GM12874 (cell line): ENCODE measurements around the gene BAZ1A.

Source experiments
- TF ChIP-seq, protein P1 (sequence below): IDR thresholded peaks from 2 replicates; pipeline ENCODE4 v1.5.1; 2011; ENCODE audit warnings: low read depth, mild to moderate bottlenecking, control low read depth, low read length, moderate library complexity; ENCODE audit not compliant: insufficient read depth

Gene BAZ1A

DNA sequence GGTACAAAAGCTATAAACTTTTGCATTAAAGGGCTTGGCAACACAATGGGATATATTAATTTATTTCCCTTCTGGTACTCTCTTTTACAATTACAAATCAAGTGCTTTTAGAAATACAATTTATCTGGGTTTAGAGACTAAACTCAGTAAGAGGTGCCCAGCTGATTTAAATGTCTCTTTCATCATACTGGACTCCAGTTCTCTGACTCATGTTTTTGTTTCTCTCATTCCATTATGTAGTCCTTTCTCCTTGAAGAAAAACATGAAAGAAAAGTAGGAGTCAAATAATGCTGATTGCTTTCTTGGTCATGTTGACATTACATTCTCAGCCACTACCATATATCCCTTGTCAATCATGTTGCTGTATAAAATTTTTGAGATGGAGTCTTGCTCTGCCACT lies 124.5 kb downstream of the BAZ1A start:
- TF ChIP-seq, protein P1, sequence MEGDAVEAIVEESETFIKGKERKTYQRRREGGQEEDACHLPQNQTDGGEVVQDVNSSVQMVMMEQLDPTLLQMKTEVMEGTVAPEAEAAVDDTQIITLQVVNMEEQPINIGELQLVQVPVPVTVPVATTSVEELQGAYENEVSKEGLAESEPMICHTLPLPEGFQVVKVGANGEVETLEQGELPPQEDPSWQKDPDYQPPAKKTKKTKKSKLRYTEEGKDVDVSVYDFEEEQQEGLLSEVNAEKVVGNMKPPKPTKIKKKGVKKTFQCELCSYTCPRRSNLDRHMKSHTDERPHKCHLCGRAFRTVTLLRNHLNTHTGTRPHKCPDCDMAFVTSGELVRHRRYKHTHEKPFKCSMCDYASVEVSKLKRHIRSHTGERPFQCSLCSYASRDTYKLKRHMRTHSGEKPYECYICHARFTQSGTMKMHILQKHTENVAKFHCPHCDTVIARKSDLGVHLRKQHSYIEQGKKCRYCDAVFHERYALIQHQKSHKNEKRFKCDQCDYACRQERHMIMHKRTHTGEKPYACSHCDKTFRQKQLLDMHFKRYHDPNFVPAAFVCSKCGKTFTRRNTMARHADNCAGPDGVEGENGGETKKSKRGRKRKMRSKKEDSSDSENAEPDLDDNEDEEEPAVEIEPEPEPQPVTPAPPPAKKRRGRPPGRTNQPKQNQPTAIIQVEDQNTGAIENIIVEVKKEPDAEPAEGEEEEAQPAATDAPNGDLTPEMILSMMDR: no peak

DNA sequence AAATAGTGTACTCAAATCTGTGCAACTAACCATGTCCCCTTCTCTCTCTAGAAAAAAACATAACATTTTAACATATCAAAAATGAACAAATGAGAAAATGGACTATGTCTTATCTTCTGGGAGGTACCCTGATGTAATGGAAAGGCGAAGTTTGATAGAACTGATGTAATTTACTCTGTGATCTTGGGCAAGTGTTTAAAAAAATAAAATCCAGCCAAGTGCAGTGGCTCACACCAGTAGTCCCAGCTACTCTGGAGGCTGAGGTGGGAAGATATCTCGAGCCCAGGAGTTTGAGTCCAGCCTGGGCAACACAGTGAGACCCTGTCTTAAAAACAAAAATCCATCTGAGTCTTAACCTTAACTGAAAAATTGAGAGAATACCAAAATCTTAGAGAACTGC lies 124.9 kb downstream of the BAZ1A start:
- TF ChIP-seq, protein P1: no peak

DNA sequence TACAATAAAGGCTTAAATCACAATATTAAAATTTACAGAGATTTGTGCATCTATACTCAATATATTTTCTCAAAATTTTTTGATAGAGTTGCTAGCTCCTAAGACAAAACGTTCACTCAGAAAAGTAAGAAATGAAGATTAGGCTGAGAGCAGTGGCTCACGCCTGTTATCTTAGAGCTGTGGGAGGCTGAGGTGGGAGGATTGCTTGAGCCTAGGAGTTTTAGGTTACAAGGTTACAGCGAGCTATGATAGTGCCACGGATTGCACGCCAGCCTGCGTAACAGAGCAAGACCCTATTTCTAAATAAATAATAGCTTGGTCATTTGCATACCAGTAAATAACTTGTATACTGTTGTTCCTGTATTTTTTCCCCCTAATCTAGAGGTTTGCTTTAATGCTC lies 125.8 kb downstream of the BAZ1A start:
- TF ChIP-seq, protein P1: no peak

DNA sequence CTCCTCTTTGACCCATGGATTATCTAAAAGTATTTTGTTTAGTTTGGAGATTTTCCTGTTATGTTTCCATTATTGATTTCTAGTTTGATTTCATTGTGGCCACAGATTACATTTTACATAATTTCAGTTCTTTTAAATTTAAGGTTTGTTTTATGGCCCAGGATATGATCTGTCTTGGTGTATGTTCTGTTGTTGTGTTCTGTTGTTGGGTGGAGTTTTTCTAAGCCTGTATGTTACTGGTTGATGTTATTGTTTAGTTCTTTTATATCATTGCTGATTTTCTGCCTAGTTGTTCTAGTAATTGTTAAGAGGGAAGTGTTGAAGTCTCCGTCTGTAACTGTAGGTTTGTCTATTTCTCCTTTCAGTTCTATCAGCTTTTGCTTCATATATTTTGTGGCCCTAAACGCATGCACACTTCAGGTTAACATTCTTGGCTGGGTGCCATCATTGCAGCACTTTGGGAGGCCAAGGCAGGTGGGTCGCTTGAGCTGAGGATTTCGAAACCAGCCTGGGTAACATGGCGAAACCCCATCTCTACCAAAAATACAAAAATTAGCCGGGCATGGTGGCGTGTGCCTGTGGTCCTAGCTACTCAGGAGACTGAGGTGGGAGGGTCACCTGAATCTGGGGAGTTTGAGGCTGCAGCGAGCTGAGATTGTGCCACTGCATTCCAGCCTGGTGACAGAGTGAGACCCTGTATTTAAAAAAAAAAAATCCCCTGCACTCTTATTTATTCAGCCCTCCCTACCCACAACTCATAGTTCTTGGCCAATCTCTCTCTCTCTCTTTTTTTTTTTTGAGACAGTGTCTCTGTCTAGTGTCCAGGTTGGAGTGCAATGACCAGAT lies 132.7 kb downstream of the BAZ1A start:
- TF ChIP-seq, protein P1: no peak

DNA sequence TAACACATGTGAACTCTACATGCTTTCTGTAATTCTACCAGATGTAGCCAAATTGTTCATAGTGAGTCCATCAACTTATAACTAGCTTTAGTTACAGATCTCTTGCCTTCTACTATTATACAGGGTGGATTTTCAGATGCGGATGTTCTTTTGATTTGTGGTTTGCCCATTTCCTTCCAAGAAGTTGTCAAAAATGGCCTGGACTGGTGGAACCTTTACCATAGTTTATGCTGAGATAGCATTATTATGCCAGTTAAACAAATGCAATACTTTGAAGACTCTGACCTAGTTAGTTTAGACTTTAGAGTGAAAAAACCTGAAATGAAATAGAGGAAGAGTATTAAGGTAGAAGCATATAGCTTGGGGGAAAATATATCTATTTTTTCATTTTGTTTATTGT lies 133.3 kb downstream of the BAZ1A start:
- TF ChIP-seq, protein P1: no peak

DNA sequence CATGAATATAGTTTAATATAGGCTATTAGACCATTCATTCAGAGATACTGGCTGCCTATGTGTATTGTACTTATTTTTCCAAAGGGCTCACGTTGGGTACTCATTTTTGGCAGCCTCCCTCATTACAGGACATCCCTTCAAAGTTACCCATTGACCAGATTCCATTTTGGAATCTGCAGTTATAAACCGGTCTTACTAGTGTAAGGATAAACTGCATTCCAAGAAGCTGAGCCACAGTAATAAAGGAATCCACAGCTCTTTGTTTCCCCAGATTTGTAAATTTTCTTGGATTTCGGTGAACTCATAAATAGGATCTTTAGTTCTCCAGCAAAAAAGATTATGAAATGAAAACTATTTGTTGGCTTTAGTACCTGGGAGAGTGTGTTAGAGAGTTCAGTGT lies 141.9 kb downstream of the BAZ1A start:
- TF ChIP-seq, protein P1: no peak

DNA sequence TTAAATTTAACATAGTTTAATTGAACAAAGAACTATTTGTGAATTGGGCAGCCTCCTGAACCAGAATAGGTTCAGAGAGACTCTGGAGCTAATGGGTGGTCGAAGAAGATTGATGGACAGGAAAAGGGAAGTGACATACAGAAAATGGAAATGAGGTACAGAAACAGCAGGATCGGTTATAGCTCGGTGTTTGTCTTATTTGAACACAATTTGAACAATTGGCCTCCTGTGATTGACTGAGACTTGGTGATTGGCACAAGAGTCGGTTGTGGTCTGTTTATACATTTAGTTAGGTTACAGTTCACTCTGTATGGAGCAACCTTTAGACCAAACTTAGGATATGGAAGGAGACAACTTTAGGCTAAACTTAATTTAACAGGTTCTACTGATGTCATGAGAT lies 142.4 kb downstream of the BAZ1A start:
- TF ChIP-seq, protein P1: no peak
